Measurements from ENCODE around the gene SLMAP.

DNA sequence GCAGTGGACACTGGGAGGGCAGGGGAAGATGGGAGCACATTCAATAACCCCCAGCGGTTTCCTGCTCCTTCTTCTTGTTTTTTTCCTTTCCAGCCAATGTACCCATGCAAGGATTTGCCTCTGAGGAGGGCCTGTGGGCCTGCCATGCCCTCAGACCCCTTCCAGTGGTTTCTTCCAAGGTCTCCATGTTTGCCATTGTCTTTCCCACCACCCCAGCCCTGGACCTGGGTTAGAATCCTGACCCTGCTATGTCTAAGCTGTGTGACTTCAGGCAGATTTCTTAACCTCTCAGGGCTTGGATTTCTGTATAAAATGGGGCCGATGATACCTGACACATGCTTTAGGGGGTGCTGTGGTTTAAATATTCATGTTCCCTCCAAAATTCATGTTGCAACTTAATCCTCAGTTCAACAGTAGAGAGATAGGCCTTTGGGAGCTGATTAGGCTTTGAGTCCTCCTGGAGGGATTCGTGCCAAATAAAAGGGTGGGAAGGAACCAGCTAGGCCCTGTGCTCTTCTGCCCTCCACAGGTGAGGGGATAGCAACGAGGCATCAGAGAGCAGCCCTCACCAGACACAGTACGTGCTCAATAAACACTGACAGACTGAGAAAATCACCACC is 205.8 kb downstream of the SLMAP start:
- TF ChIP-seq, protein P1, sequence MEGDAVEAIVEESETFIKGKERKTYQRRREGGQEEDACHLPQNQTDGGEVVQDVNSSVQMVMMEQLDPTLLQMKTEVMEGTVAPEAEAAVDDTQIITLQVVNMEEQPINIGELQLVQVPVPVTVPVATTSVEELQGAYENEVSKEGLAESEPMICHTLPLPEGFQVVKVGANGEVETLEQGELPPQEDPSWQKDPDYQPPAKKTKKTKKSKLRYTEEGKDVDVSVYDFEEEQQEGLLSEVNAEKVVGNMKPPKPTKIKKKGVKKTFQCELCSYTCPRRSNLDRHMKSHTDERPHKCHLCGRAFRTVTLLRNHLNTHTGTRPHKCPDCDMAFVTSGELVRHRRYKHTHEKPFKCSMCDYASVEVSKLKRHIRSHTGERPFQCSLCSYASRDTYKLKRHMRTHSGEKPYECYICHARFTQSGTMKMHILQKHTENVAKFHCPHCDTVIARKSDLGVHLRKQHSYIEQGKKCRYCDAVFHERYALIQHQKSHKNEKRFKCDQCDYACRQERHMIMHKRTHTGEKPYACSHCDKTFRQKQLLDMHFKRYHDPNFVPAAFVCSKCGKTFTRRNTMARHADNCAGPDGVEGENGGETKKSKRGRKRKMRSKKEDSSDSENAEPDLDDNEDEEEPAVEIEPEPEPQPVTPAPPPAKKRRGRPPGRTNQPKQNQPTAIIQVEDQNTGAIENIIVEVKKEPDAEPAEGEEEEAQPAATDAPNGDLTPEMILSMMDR (conservative IDR thresholded peaks at IDR 0.05; ENCODE audit: low read depth in 2 of 2): peak; percentile 59 to 72
- TF ChIP-seq, protein P2, sequence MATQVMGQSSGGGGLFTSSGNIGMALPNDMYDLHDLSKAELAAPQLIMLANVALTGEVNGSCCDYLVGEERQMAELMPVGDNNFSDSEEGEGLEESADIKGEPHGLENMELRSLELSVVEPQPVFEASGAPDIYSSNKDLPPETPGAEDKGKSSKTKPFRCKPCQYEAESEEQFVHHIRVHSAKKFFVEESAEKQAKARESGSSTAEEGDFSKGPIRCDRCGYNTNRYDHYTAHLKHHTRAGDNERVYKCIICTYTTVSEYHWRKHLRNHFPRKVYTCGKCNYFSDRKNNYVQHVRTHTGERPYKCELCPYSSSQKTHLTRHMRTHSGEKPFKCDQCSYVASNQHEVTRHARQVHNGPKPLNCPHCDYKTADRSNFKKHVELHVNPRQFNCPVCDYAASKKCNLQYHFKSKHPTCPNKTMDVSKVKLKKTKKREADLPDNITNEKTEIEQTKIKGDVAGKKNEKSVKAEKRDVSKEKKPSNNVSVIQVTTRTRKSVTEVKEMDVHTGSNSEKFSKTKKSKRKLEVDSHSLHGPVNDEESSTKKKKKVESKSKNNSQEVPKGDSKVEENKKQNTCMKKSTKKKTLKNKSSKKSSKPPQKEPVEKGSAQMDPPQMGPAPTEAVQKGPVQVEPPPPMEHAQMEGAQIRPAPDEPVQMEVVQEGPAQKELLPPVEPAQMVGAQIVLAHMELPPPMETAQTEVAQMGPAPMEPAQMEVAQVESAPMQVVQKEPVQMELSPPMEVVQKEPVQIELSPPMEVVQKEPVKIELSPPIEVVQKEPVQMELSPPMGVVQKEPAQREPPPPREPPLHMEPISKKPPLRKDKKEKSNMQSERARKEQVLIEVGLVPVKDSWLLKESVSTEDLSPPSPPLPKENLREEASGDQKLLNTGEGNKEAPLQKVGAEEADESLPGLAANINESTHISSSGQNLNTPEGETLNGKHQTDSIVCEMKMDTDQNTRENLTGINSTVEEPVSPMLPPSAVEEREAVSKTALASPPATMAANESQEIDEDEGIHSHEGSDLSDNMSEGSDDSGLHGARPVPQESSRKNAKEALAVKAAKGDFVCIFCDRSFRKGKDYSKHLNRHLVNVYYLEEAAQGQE (IDR thresholded peaks at IDR 0.05; ENCODE audit: unreplicated experiment): no peak
- no peak for TF ChIP-seq POLR2AphosphoS5 (IDR thresholded peaks at IDR 0.05; ENCODE audit: low read depth)
